H9 (cell line): ENCODE measurements around the gene INTS7. TPM values are rescaled to one million over a fixed set of nuclear protein-coding genes. Genes with fewer than 3 reads are reported as not detected.

ENCODE experiments used
- DNase-seq: peaks from one replicate; pipeline ENCODE4 v3.0.0-alpha.2; 2017
- H2AFZ ChIP-seq: one replicate; pipeline ENCODE4 v1.6.1; 2013; ENCODE audit warnings: mild to moderate bottlenecking, low read length, control low read depth, moderate library complexity
- H2AK5ac ChIP-seq: 2 replicates; pipeline ENCODE4 v1.6.1; 2013; ENCODE audit warnings: low read length, control low read depth, mixed read lengths; ENCODE audit not compliant: insufficient read length
- H2BK120ac ChIP-seq: one replicate; pipeline ENCODE4 v1.6.1; 2013; ENCODE audit warnings: low read depth, mild to moderate bottlenecking, low read length, control low read depth, inconsistent platforms; ENCODE audit not compliant: poor library complexity, severe bottlenecking
- H2BK12ac ChIP-seq: 2 replicates; pipeline ENCODE4 v1.6.1; 2013; ENCODE audit warnings: low read length, control low read depth, mixed read lengths, low read depth; ENCODE audit not compliant: insufficient read length
- H2BK15ac ChIP-seq: 2 replicates; pipeline ENCODE4 v1.6.1; 2013; ENCODE audit warnings: low read depth, low read length, control low read depth
- H2BK20ac ChIP-seq: one replicate; pipeline ENCODE4 v1.6.1; 2013; ENCODE audit warnings: low read depth, mild to moderate bottlenecking, low read length, control low read depth, inconsistent platforms; ENCODE audit not compliant: poor library complexity, severe bottlenecking
- H2BK5ac ChIP-seq: 2 replicates; pipeline ENCODE4 v1.6.1; 2013; ENCODE audit warnings: low read length, control low read depth, mixed read lengths; ENCODE audit not compliant: insufficient read length
- H3K14ac ChIP-seq: 2 replicates; pipeline ENCODE4 v1.6.1; 2013; ENCODE audit warnings: low read length, control low read depth; ENCODE audit not compliant: insufficient read depth
- H3K18ac ChIP-seq: 2 replicates; pipeline ENCODE4 v1.6.1; 2013; ENCODE audit warnings: low read depth, mild to moderate bottlenecking, mixed read lengths, low read length, control low read depth; ENCODE audit not compliant: insufficient read length
- H3K23ac ChIP-seq: 2 replicates; pipeline ENCODE4 v1.6.1; 2013; ENCODE audit warnings: low read length, control low read depth, mixed read lengths, low read depth; ENCODE audit not compliant: insufficient read length
- H3K23me2 ChIP-seq: 2 replicates; pipeline ENCODE4 v1.6.1; 2013; ENCODE audit warnings: low read depth, mild to moderate bottlenecking, mixed read lengths, low read length, control low read depth; ENCODE audit not compliant: insufficient read length, poor library complexity, severe bottlenecking
- H3K27ac ChIP-seq: 2 replicates; pipeline ENCODE4 v1.5.1; 2013; ENCODE audit warnings: low read length, control low read depth, mixed read lengths, low read depth; ENCODE audit not compliant: insufficient read length
- H3K27me3 ChIP-seq: 2 replicates; pipeline ENCODE4 v1.6.1; 2013; ENCODE audit warnings: low read length, control low read depth, inconsistent platforms; ENCODE audit not compliant: insufficient read depth
- H3K4ac ChIP-seq: 2 replicates; pipeline ENCODE4 v1.6.1; 2013; ENCODE audit warnings: low read depth, mild to moderate bottlenecking, control low read depth, inconsistent platforms, low read length, moderate library complexity
- H3K4me1 ChIP-seq: 2 replicates; pipeline ENCODE4 v1.6.1; 2013; ENCODE audit warnings: low read length, control low read depth, inconsistent platforms; ENCODE audit not compliant: insufficient read depth
- H3K4me2 ChIP-seq: 2 replicates; pipeline ENCODE4 v1.6.1; 2013; ENCODE audit warnings: low read length, control low read depth, mixed read lengths; ENCODE audit not compliant: insufficient read length, insufficient read depth
- H3K56ac ChIP-seq: 2 replicates; pipeline ENCODE4 v1.6.1; 2013; ENCODE audit warnings: low read depth, mild to moderate bottlenecking, mixed read lengths, low read length, control low read depth; ENCODE audit not compliant: insufficient read length
- H3K79me1 ChIP-seq: 2 replicates; pipeline ENCODE4 v1.6.1; 2013; ENCODE audit warnings: low read depth, mild to moderate bottlenecking, moderate library complexity, low read length, control low read depth, inconsistent platforms; ENCODE audit not compliant: insufficient read depth, poor library complexity, severe bottlenecking
- H3K79me2 ChIP-seq: 2 replicates; pipeline ENCODE4 v1.6.1; 2013; ENCODE audit warnings: low read length, control low read depth, inconsistent platforms; ENCODE audit not compliant: insufficient read depth
- H3K9ac ChIP-seq: 2 replicates; pipeline ENCODE4 v1.6.1; 2013; ENCODE audit warnings: low read length, control low read depth, mixed read lengths; ENCODE audit not compliant: insufficient read length; ENCODE audit errors: extremely low read depth
- H3K9me3 ChIP-seq: one replicate; pipeline ENCODE4 v1.6.1; 2013; ENCODE audit warnings: low read depth, low read length, inconsistent platforms; ENCODE audit not compliant: control insufficient read depth
- H3T11ph ChIP-seq: one replicate; pipeline ENCODE4 v1.6.1; 2013; ENCODE audit warnings: mild to moderate bottlenecking, low read length, control low read depth, inconsistent platforms
- H4K20me1 ChIP-seq: one replicate; pipeline ENCODE4 v1.6.1; 2013; ENCODE audit not compliant: control insufficient read depth, insufficient read length, insufficient read depth
- H4K5ac ChIP-seq: 2 replicates; pipeline ENCODE4 v1.6.1; 2013; ENCODE audit warnings: low read depth, mild to moderate bottlenecking, mixed read lengths, low read length, control low read depth; ENCODE audit not compliant: insufficient read length
- H4K8ac ChIP-seq: replicated peaks from 2 replicates; pipeline ENCODE4 v1.6.1; 2013; ENCODE audit warnings: low read length, control low read depth, mixed read lengths, low read depth; ENCODE audit not compliant: insufficient read length
- H4K91ac ChIP-seq: 2 replicates; pipeline ENCODE4 v1.6.1; 2013; ENCODE audit warnings: low read depth, mild to moderate bottlenecking, moderate library complexity, mixed read lengths, low read length, control low read depth; ENCODE audit not compliant: insufficient read length
- H3K27ac Mint-ChIP-seq, 3 experiments: 2 replicates in 2 of 3; 3 replicates in 1 of 3; pipeline ENCODE4 v1.8.0; 2020 to 2021; ENCODE audit warnings: mixed read lengths in 3 of 3, mild to moderate bottlenecking in 1 of 3, moderate library complexity in 1 of 3
- H3K27me3 Mint-ChIP-seq: 2 replicates; pipeline ENCODE4 v1.8.0; 2021; ENCODE audit warnings: low read depth, mild to moderate bottlenecking, moderate library complexity, mixed read lengths
- H3K36me3 Mint-ChIP-seq, 3 experiments: 2 replicates in 2 of 3; 3 replicates in 1 of 3; pipeline ENCODE4 v1.8.0; 2020 to 2021; ENCODE audit warnings: low read depth in 3 of 3, mixed read lengths in 3 of 3; ENCODE audit not compliant: insufficient read depth in 1 of 3
- H3K4me1 Mint-ChIP-seq, 2 experiments: 2 replicates each; pipeline ENCODE4 v1.8.0; 2020; ENCODE audit warnings: mixed read lengths in 2 of 2
- H3K4me3 Mint-ChIP-seq, 2 experiments: 2 replicates in 1 of 2; 3 replicates in 1 of 2; pipeline ENCODE4 v1.8.0; 2020 to 2021; ENCODE audit warnings: mild to moderate bottlenecking in 2 of 2, mixed read lengths in 2 of 2, moderate library complexity in 1 of 2
- H3K9me3 Mint-ChIP-seq, 2 experiments: 2 replicates in 1 of 2; 3 replicates in 1 of 2; pipeline ENCODE4 v1.8.0; 2020; ENCODE audit warnings: mild to moderate bottlenecking in 2 of 2, mixed read lengths in 2 of 2, moderate library complexity in 1 of 2
- whole genome bisulfite sequencing: extraction: QIAGEN DNeasy Blood & Tissue Kit; methylation state at CpG from one replicate; pipeline ENCODE4 v1.1.7; 2013; ENCODE audit warnings: missing lambda C conversion rate, low lambda C conversion rate, mixed read lengths; ENCODE audit not compliant: insufficient read length; ENCODE audit errors: extremely low coverage; 5-methylcytosine and 5-hydroxymethylcytosine counted together
- total RNA-seq: library from RNA; stranded (reverse); gene quantifications from 2 replicates; pipeline ENCODE4 v1.2.1, GENCODE V29; 2021
- TF ChIP-seq, protein P1 (sequence below): fragments of 200-600 bp; sonication (generic); conservative IDR thresholded peaks from 3 replicates; pipeline ENCODE4 v1.8.0; 2021; ENCODE audit warnings: antibody characterized with exemption, mild to moderate bottlenecking

Gene INTS7
- total RNA-seq, 1 experiment from 2014 or later, result 32.3 TPM

DNA sequence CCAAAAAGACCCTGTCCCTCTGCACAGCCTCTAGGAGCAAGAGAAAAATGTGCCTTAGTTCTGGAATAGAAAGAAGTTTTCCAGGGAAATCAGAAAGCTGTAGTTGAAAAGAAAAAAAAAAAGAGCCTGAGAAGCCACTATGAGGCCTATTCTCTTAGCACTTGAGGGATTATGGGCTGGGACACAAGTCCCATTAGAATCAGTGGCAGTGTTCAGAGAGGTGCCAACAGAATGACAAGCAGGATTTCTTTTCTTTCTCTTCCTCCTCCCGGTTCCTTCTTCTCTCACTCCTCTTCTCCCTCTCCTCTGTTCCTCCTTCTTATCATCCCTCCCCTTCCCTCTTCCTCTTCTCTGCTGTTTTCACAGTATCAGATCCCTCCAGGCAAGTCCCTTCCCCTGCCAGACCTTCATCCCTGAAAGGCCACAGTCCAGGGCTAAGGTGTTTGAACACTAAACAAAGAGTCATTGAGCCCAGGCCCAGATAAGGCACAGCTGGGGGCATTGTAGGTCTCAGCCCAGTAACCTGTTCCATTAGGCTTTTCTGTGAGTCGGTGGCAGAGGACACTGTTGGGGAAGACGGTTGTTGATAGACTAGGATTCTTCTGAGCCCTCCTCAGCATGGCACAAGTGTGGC lies 140.1 kb downstream of the INTS7 start:
- no peaks in the 10 kb centered on the region for H4K20me1 ChIP-seq
- Mint-ChIP-seq H3K4me1 (peaks cover 3 to 8% of the 10 kb centered on the region in 2 experiments), H3K27ac (no peak overlapping the region), H3K4me3 (no peak overlapping the region), H3K27me3 (peaks cover 3% of the 10 kb centered on the region), H3K9me3 (peaks cover 2% of the 10 kb centered on the region in 2 experiments; a peak in 4 of 5 replicates), H3K36me3 (no peaks in the 10 kb centered on the region)
- no peak overlapping the region for H3K18ac ChIP-seq
- H4K5ac ChIP-seq, result no peak overlapping the region
- H3K79me2 ChIP-seq, result no peaks in the 10 kb centered on the region; the same call in 1 of the 2 replicates
- H3K23ac ChIP-seq, result no peak overlapping the region
- no peak overlapping the region for H4K91ac ChIP-seq
- no peak overlapping the region for H2BK20ac ChIP-seq
- WGBS, result no CpG with 5 or more reads among the region's 3 CpGs
- no peak overlapping the region for H3K4ac ChIP-seq
- H3K27me3 ChIP-seq, result no peaks in the 10 kb centered on the region
- H4K8ac ChIP-seq, result no peak overlapping the region
- H3K14ac ChIP-seq, result no peak overlapping the region
- H2BK12ac ChIP-seq, result no peak overlapping the region
- no peak overlapping the region for H3K27ac ChIP-seq
- H3T11ph ChIP-seq, result no peak overlapping the region
- H3K56ac ChIP-seq, result no peak overlapping the region
- no peaks in the 10 kb centered on the region for H3K79me1 ChIP-seq
- H2BK5ac ChIP-seq, result no peak overlapping the region
- TF ChIP-seq, protein P1, sequence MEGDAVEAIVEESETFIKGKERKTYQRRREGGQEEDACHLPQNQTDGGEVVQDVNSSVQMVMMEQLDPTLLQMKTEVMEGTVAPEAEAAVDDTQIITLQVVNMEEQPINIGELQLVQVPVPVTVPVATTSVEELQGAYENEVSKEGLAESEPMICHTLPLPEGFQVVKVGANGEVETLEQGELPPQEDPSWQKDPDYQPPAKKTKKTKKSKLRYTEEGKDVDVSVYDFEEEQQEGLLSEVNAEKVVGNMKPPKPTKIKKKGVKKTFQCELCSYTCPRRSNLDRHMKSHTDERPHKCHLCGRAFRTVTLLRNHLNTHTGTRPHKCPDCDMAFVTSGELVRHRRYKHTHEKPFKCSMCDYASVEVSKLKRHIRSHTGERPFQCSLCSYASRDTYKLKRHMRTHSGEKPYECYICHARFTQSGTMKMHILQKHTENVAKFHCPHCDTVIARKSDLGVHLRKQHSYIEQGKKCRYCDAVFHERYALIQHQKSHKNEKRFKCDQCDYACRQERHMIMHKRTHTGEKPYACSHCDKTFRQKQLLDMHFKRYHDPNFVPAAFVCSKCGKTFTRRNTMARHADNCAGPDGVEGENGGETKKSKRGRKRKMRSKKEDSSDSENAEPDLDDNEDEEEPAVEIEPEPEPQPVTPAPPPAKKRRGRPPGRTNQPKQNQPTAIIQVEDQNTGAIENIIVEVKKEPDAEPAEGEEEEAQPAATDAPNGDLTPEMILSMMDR, result no peak
- H2AK5ac ChIP-seq, result no peak overlapping the region
- no peaks in the 10 kb centered on the region for H3K23me2 ChIP-seq
- H3K4me1 ChIP-seq, result no peaks in the 10 kb centered on the region
- H2BK120ac ChIP-seq, result no peak overlapping the region
- DNase-seq, result no peak
- H3K9ac ChIP-seq, result no peak overlapping the region
- no peak overlapping the region for H2AFZ ChIP-seq
- H3K4me2 ChIP-seq, result no peak overlapping the region
- no peak overlapping the region for H2BK15ac ChIP-seq
- no peaks in the 10 kb centered on the region for H3K9me3 ChIP-seq
